SK-N-SH treated with all-trans-retinoic acid at 6 μM for 48 hours (cell line): ENCODE data around the gene ZBTB40.
A peak's percentile ranks its signal among the peaks of the same experiment; 100 is the strongest.

Source experiments
- ATAC-seq: fragments of 200-7000 bp; cut with Tn5 transposase; 3 replicates; pipeline ENCODE4 v1.9.1; 2020; ENCODE audit warnings: mild to moderate bottlenecking, moderate library complexity
- ARNTL ChIP-seq: fragments of 450-650 bp; formaldehyde crosslinking; IDR thresholded peaks from 2 replicates; pipeline ENCODE4 v1.5.0; 2020; ENCODE audit warnings: low read depth, mild to moderate bottlenecking, moderate library complexity, borderline replicate concordance
- BACH2 ChIP-seq: fragments of 250-450 bp; sonication (Bioruptor Pico); IDR thresholded peaks from 2 replicates; pipeline ENCODE4 v1.9.0; 2021; ENCODE audit warnings: mild to moderate bottlenecking, borderline replicate concordance
- CSDC2 ChIP-seq: fragments of 250-450 bp; sonication (Bioruptor Pico); IDR thresholded peaks from 2 replicates; pipeline ENCODE4 v1.5.0; 2020; ENCODE audit warnings: mild to moderate bottlenecking, moderate library complexity
- ESRRG ChIP-seq: fragments of 250-450 bp; sonication (Bioruptor Pico); IDR thresholded peaks from 2 replicates; pipeline ENCODE4 v1.6.1; 2021; ENCODE audit warnings: mild to moderate bottlenecking
- GLIS3 ChIP-seq: fragments of 250-450 bp; sonication (Bioruptor Pico); IDR thresholded peaks from 2 replicates; pipeline ENCODE4 v1.5.0; 2020; ENCODE audit warnings: mild to moderate bottlenecking, moderate library complexity
- ISL1 ChIP-seq: fragments of 250-450 bp; sonication (Bioruptor Pico); IDR thresholded peaks from 2 replicates; pipeline ENCODE4 v2.1.2; 2022; ENCODE audit warnings: mild to moderate bottlenecking, moderate library complexity
- OSR1 ChIP-seq: fragments of 250-450 bp; sonication (Bioruptor Pico); IDR thresholded peaks from 2 replicates; pipeline ENCODE4 v1.8.0; 2022; ENCODE audit warnings: moderate library complexity, mild to moderate bottlenecking, inconsistent platforms
- PATZ1 ChIP-seq: fragments of 250-450 bp; sonication (Bioruptor Pico); IDR thresholded peaks from 2 replicates; pipeline ENCODE4 v1.8.0; 2020; ENCODE audit warnings: mild to moderate bottlenecking, moderate library complexity, borderline replicate concordance
- PPARA ChIP-seq: fragments of 250-450 bp; sonication (Bioruptor Pico); IDR thresholded peaks from 2 replicates; pipeline ENCODE4 v1.5.0; 2020; ENCODE audit warnings: mild to moderate bottlenecking, borderline replicate concordance
- RARB ChIP-seq: fragments of 250-450 bp; sonication (Bioruptor Pico); IDR thresholded peaks from 2 replicates; pipeline ENCODE4 v1.8.0; 2021; ENCODE audit warnings: mild to moderate bottlenecking, moderate library complexity
- SNAI2 ChIP-seq: fragments of 250-450 bp; sonication (Bioruptor Pico); IDR thresholded peaks from 2 replicates; pipeline ENCODE4 v1.5.0; 2020; ENCODE audit warnings: mild to moderate bottlenecking, moderate library complexity
- TCF4 ChIP-seq: fragments of 250-450 bp; sonication (Bioruptor Pico); IDR thresholded peaks from 2 replicates; pipeline ENCODE4 v1.8.0; 2021; ENCODE audit warnings: mild to moderate bottlenecking, moderate library complexity, borderline replicate concordance
- TOX ChIP-seq: fragments of 250-450 bp; sonication (Bioruptor Pico); IDR thresholded peaks from 2 replicates; pipeline ENCODE4 v1.8.0; 2021; ENCODE audit warnings: mild to moderate bottlenecking, moderate library complexity, borderline replicate concordance
- ZC3H10 ChIP-seq: fragments of 250-450 bp; sonication (Bioruptor Pico); IDR thresholded peaks from 2 replicates; pipeline ENCODE4 v1.5.1; 2021; ENCODE audit warnings: mild to moderate bottlenecking, moderate library complexity
- ZFP3 ChIP-seq: fragments of 250-450 bp; sonication (Bioruptor Pico); IDR thresholded peaks from 2 replicates; pipeline ENCODE4 v1.5.0; 2020; ENCODE audit warnings: mild to moderate bottlenecking, moderate library complexity
- ZFP30 ChIP-seq: fragments of 450-650 bp; formaldehyde crosslinking; IDR thresholded peaks from 2 replicates; pipeline ENCODE4 v1.5.0; 2022; ENCODE audit warnings: mild to moderate bottlenecking, moderate library complexity
- ZNF565 ChIP-seq: fragments of 450-650 bp; formaldehyde crosslinking; conservative IDR thresholded peaks from 2 replicates; pipeline ENCODE4 v1.5.0; 2020; ENCODE audit warnings: low read depth, mild to moderate bottlenecking, moderate library complexity
- ZNF70 ChIP-seq: fragments of 450-650 bp; formaldehyde crosslinking; IDR thresholded peaks from 2 replicates; pipeline ENCODE4 v1.5.0; 2020; ENCODE audit warnings: mild to moderate bottlenecking, moderate library complexity
- ZNF8 ChIP-seq: fragments of 450-650 bp; formaldehyde crosslinking; IDR thresholded peaks from 2 replicates; pipeline ENCODE4 v1.5.0; 2020; ENCODE audit warnings: mild to moderate bottlenecking, moderate library complexity
- TF ChIP-seq, protein P1 (sequence below): fragments of 250-450 bp; sonication (Bioruptor Pico); IDR thresholded peaks from 2 replicates; pipeline ENCODE4 v1.5.1; 2020; ENCODE audit warnings: low read depth, mild to moderate bottlenecking, moderate library complexity
- TF ChIP-seq, protein P2 (sequence below): fragments of 250-450 bp; sonication (Bioruptor Pico); IDR thresholded peaks from 2 replicates; pipeline ENCODE4 v1.5.0; 2020; ENCODE audit warnings: mild to moderate bottlenecking, moderate library complexity
- TF ChIP-seq, protein P3 (sequence below): fragments of 250-450 bp; sonication (Bioruptor Pico); IDR thresholded peaks from 2 replicates; pipeline ENCODE4 v1.5.1; 2021; ENCODE audit warnings: mild to moderate bottlenecking, moderate library complexity
- TF ChIP-seq, protein P4 (sequence below): fragments of 250-450 bp; sonication (Bioruptor Pico); IDR thresholded peaks from 2 replicates; pipeline ENCODE4 v1.8.0; 2021; ENCODE audit warnings: low read depth, mild to moderate bottlenecking, moderate library complexity, borderline replicate concordance

Gene ZBTB40

DNA sequence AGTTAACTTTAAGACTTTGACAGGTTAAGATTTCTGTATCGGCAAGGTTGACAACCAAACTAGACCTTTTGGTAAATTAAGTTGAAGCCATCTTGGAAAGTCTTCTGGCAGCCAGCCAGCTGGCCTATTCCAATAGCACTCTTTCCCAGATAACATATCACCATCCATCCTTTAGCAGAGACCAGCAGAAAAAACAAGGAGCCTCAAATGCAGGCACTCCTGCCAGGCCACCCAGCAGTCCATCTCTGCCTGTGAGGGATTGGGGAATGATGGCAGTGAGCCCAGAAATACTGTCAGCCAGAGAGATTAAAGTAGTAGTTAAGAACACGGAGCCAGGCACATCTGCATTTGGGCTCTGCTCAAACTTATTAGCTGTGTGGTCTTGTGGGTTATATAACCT, 19.4 kb downstream of the ZBTB40 start:
- TF ChIP-seq, protein P1, sequence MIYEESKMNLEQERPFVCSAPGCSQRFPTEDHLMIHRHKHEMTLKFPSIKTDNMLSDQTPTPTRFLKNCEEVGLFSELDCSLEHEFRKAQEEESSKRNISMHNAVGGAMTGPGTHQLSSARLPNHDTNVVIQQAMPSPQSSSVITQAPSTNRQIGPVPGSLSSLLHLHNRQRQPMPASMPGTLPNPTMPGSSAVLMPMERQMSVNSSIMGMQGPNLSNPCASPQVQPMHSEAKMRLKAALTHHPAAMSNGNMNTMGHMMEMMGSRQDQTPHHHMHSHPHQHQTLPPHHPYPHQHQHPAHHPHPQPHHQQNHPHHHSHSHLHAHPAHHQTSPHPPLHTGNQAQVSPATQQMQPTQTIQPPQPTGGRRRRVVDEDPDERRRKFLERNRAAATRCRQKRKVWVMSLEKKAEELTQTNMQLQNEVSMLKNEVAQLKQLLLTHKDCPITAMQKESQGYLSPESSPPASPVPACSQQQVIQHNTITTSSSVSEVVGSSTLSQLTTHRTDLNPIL (CRISPR knock-in tag) = 0 out of 2 replicates have a peak, but pooled peaks have one; percentile 42
- TF ChIP-seq ISL1 (CRISPR knock-in tag) (peak; percentile 60), PPARA (no peak), SNAI2 (CRISPR knock-in tag) (no peak), ZNF8 (CRISPR knock-in tag) (no peak), ZFP30 (CRISPR knock-in tag) (no peak), ZNF70 (CRISPR knock-in tag) (0 out of 2 replicates have a peak, but pooled peaks have one; percentile 7), ZFP3 (CRISPR knock-in tag) (peak; percentile 23; the same call in 1 of the 2 replicates), TCF4 (CRISPR knock-in tag) (peak; percentile 83)
- TF ChIP-seq, protein P2, sequence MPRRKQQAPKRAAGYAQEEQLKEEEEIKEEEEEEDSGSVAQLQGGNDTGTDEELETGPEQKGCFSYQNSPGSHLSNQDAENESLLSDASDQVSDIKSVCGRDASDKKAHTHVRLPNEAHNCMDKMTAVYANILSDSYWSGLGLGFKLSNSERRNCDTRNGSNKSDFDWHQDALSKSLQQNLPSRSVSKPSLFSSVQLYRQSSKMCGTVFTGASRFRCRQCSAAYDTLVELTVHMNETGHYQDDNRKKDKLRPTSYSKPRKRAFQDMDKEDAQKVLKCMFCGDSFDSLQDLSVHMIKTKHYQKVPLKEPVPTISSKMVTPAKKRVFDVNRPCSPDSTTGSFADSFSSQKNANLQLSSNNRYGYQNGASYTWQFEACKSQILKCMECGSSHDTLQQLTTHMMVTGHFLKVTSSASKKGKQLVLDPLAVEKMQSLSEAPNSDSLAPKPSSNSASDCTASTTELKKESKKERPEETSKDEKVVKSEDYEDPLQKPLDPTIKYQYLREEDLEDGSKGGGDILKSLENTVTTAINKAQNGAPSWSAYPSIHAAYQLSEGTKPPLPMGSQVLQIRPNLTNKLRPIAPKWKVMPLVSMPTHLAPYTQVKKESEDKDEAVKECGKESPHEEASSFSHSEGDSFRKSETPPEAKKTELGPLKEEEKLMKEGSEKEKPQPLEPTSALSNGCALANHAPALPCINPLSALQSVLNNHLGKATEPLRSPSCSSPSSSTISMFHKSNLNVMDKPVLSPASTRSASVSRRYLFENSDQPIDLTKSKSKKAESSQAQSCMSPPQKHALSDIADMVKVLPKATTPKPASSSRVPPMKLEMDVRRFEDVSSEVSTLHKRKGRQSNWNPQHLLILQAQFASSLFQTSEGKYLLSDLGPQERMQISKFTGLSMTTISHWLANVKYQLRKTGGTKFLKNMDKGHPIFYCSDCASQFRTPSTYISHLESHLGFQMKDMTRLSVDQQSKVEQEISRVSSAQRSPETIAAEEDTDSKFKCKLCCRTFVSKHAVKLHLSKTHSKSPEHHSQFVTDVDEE (CRISPR knock-in tag) = peak; percentile 93
- peak; percentile 88 for ATAC-seq

DNA sequence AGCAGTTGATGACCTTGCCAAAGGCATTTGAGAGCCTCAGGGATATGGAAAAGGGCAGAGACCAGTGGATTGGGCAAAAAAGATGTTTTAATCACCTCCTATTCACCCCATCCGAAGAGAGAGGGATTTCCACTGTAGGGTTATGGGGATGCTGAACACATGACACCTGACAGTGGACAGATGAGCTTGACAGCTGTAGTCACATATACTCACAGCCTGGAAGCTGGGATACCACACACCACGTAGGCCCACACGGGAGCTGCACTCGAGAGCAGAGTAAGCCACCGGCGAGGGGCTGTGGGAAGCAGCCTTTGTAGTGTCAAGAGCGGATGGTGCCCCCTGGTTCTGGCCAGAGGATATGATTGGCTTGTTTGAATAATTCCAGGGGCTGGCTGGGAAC, 20.0 kb downstream of the ZBTB40 start:
- peak; percentile 57; the same call in 2 of the 3 replicates for ATAC-seq
- no peak for TF ChIP-seq ZNF70 (CRISPR knock-in tag)
- TF ChIP-seq, protein P3, sequence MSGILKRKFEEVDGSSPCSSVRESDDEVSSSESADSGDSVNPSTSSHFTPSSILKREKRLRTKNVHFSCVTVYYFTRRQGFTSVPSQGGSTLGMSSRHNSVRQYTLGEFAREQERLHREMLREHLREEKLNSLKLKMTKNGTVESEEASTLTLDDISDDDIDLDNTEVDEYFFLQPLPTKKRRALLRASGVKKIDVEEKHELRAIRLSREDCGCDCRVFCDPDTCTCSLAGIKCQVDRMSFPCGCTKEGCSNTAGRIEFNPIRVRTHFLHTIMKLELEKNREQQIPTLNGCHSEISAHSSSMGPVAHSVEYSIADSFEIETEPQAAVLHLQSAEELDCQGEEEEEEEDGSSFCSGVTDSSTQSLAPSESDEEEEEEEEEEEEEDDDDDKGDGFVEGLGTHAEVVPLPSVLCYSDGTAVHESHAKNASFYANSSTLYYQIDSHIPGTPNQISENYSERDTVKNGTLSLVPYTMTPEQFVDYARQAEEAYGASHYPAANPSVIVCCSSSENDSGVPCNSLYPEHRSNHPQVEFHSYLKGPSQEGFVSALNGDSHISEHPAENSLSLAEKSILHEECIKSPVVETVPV (CRISPR knock-in tag) = no peak
- no peak for TF ChIP-seq ZC3H10 (CRISPR knock-in tag)
- no peak for TF ChIP-seq TCF4 (CRISPR knock-in tag)
- TF ChIP-seq ESRRG (CRISPR knock-in tag) = no peak
- TF ChIP-seq ISL1 (CRISPR knock-in tag) = no peak
- TF ChIP-seq CSDC2 (CRISPR knock-in tag) = no peak
- TF ChIP-seq ZFP3 (CRISPR knock-in tag) = no peak
- TF ChIP-seq SNAI2 (CRISPR knock-in tag) = no peak
- TF ChIP-seq ZNF8 (CRISPR knock-in tag) = no peak
- TF ChIP-seq ARNTL = no peak
- TF ChIP-seq BACH2 (CRISPR knock-in tag) = no peak
- no peak for TF ChIP-seq ZFP30 (CRISPR knock-in tag)

- TF ChIP-seq ZNF565 (CRISPR knock-in tag) = no peak
- TF ChIP-seq, protein P4, sequence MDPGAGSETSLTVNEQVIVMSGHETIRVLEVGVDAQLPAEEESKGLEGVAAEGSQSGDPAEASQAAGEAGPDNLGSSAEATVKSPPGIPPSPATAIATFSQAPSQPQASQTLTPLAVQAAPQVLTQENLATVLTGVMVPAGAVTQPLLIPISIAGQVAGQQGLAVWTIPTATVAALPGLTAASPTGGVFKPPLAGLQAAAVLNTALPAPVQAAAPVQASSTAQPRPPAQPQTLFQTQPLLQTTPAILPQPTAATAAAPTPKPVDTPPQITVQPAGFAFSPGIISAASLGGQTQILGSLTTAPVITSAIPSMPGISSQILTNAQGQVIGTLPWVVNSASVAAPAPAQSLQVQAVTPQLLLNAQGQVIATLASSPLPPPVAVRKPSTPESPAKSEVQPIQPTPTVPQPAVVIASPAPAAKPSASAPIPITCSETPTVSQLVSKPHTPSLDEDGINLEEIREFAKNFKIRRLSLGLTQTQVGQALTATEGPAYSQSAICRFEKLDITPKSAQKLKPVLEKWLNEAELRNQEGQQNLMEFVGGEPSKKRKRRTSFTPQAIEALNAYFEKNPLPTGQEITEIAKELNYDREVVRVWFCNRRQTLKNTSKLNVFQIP (CRISPR knock-in tag) = no peak
- TF ChIP-seq BACH2 (CRISPR knock-in tag) = no peak
- no peak for TF ChIP-seq ISL1 (CRISPR knock-in tag)
- TF ChIP-seq ESRRG (CRISPR knock-in tag) = no peak
- no peak for TF ChIP-seq PPARA
- no peak for TF ChIP-seq ARNTL
- no peak for TF ChIP-seq RARB (CRISPR knock-in tag)
- no peak for TF ChIP-seq TOX
- TF ChIP-seq ZNF8 (CRISPR knock-in tag) = no peak
- TF ChIP-seq ZFP30 (CRISPR knock-in tag) = no peak
- TF ChIP-seq TCF4 (CRISPR knock-in tag) = no peak
- TF ChIP-seq OSR1 = no peak
- no peak for TF ChIP-seq PATZ1
- TF ChIP-seq, protein P2 (CRISPR knock-in tag) = no peak
- TF ChIP-seq, protein P1 (CRISPR knock-in tag) = no peak
- TF ChIP-seq GLIS3 = no peak
- no peak for TF ChIP-seq ZFP3 (CRISPR knock-in tag)
- TF ChIP-seq ZC3H10 (CRISPR knock-in tag) = no peak
- TF ChIP-seq, all 23 proteins: peak for 0
- ATAC-seq = no peak
Observed at GRCh38 chr1:22472596-22472995, 20.9 kb downstream of the ZBTB40 start.
